GM23338 (cell line): Measurements from ENCODE around the gene KRTAP4-16. TPM values are rescaled to one million over a fixed set of nuclear protein-coding genes. Genes with fewer than 3 reads are reported as not detected.
"Not testable (repeated sequence)": the region's sequence is repeated elsewhere in the genome, so short reads cannot be mapped to it uniquely, and the experiment has no call there.

Experiments
- ATAC-seq: fragments of 200-7000 bp; cut with Tn5 transposase; 3 replicates; pipeline ENCODE4 v1.9.1; 2020
- DNase-seq: peaks from one replicate; pipeline ENCODE4 v3.0.0-alpha.2; 2015; ENCODE audit warnings: low spot score
- H2AFZ ChIP-seq: fragments of 200-600 bp; sonication (generic); 2 replicates; pipeline ENCODE4 v1.8.0; 2016; ENCODE audit warnings: antibody characterized with exemption, mild to moderate bottlenecking, moderate library complexity
- H3F3A ChIP-seq: fragments of 200-600 bp; sonication (generic); replicated peaks from 2 replicates; pipeline ENCODE4 v1.8.0; 2017; ENCODE audit warnings: antibody characterized with exemption, mixed run types, low read depth
- H3K27ac ChIP-seq: fragments of 200-600 bp; sonication (generic); 2 replicates; pipeline ENCODE4 v1.6.1; 2016; ENCODE audit warnings: low read depth
- H3K27me3 ChIP-seq: fragments of 200-600 bp; sonication (generic); 2 replicates; pipeline ENCODE4 v1.8.0; 2016; ENCODE audit warnings: mild to moderate bottlenecking, mixed run types, moderate library complexity; ENCODE audit not compliant: insufficient read depth
- H3K36me3 ChIP-seq: fragments of 200-600 bp; sonication (generic); 2 replicates; pipeline ENCODE4 v1.8.0; 2016; ENCODE audit warnings: mild to moderate bottlenecking; ENCODE audit not compliant: insufficient read depth
- H3K4me1 ChIP-seq: fragments of 200-600 bp; sonication (generic); 2 replicates; pipeline ENCODE4 v1.8.0; 2016; ENCODE audit warnings: mild to moderate bottlenecking, moderate library complexity; ENCODE audit not compliant: insufficient read depth
- H3K4me2 ChIP-seq: fragments of 200-600 bp; sonication (generic); 2 replicates; pipeline ENCODE4 v1.7.1; 2017; ENCODE audit warnings: mixed run types
- H3K4me3 ChIP-seq: fragments of 200-600 bp; sonication (generic); 2 replicates; pipeline ENCODE4 v1.6.1; 2016; ENCODE audit warnings: mixed run types
- H3K79me2 ChIP-seq: fragments of 200-600 bp; sonication (generic); replicated peaks from 2 replicates; pipeline ENCODE4 v1.8.0; 2017; ENCODE audit warnings: mild to moderate bottlenecking; ENCODE audit not compliant: insufficient read depth
- H3K9me2 ChIP-seq: fragments of 200-600 bp; sonication (generic); 2 replicates; pipeline ENCODE4 v1.8.0; 2017; ENCODE audit not compliant: insufficient read depth
- H4K20me1 ChIP-seq: fragments of 200-600 bp; sonication (generic); replicated peaks from 2 replicates; pipeline ENCODE4 v1.8.0; 2017; ENCODE audit warnings: mild to moderate bottlenecking; ENCODE audit not compliant: insufficient read depth
- H3K27ac Mint-ChIP-seq: 2 replicates; pipeline ENCODE4 v1.8.0; 2020; ENCODE audit warnings: inconsistent platforms, mild to moderate bottlenecking, moderate library complexity, mixed read lengths
- H3K27me3 Mint-ChIP-seq: 3 replicates; pipeline ENCODE4 v1.8.0; 2022; ENCODE audit warnings: low read depth, mild to moderate bottlenecking, moderate library complexity, mixed read lengths, inconsistent platforms; ENCODE audit not compliant: insufficient read depth, poor library complexity
- H3K36me3 Mint-ChIP-seq: 3 replicates; pipeline ENCODE4 v1.8.0; 2021; ENCODE audit warnings: low read depth, mild to moderate bottlenecking, inconsistent platforms, moderate library complexity, mixed read lengths
- H3K4me1 Mint-ChIP-seq: 3 replicates; pipeline ENCODE4 v1.8.0; 2020; ENCODE audit warnings: mild to moderate bottlenecking, inconsistent platforms, mixed read lengths
- H3K4me3 Mint-ChIP-seq: 3 replicates; pipeline ENCODE4 v1.8.0; 2021; ENCODE audit warnings: moderate library complexity, mild to moderate bottlenecking, inconsistent platforms, mixed read lengths
- H3K9me3 Mint-ChIP-seq: 3 replicates; pipeline ENCODE4 v1.8.0; 2020; ENCODE audit warnings: moderate library complexity, mild to moderate bottlenecking, inconsistent platforms, mixed read lengths
- CREB1 ChIP-seq: fragments of 250-450 bp; sonication (Bioruptor Pico); IDR thresholded peaks from 2 replicates; pipeline ENCODE4 v1.5.0; 2020; ENCODE audit warnings: low read depth, mild to moderate bottlenecking, moderate library complexity
- EZH2 ChIP-seq: fragments of 200-600 bp; sonication (generic); IDR thresholded peaks from one replicate; pipeline ENCODE4 v1.8.0; 2017; ENCODE audit warnings: antibody characterized with exemption, mild to moderate bottlenecking, low read depth; ENCODE audit not compliant: unreplicated experiment
- EZH2phosphoT487 ChIP-seq: fragments of 200-600 bp; sonication (generic); IDR thresholded peaks from one replicate; pipeline ENCODE4 v1.8.1; 2018; ENCODE audit warnings: antibody characterized with exemption; ENCODE audit not compliant: unreplicated experiment
- NANOG ChIP-seq: IDR thresholded peaks from 2 replicates; pipeline ENCODE4 v1.6.1; 2016; ENCODE audit warnings: antibody characterized with exemption, borderline replicate concordance
- POLR2AphosphoS5 ChIP-seq: IDR thresholded peaks from 2 replicates; pipeline ENCODE4 v1.6.1; 2016; ENCODE audit warnings: antibody characterized with exemption, low read depth
- REST ChIP-seq: IDR thresholded peaks from one replicate; pipeline ENCODE4 v1.6.1; 2018; ENCODE audit warnings: antibody characterized with exemption; ENCODE audit not compliant: unreplicated experiment
- STAT1 ChIP-seq: IDR thresholded peaks from one replicate; pipeline ENCODE4 v1.6.1; 2016; ENCODE audit warnings: antibody characterized with exemption; ENCODE audit not compliant: unreplicated experiment
- ZNF114 ChIP-seq: fragments of 250-450 bp; sonication (Bioruptor Pico); IDR thresholded peaks from 2 replicates; pipeline ENCODE4 v1.5.0; 2020; ENCODE audit warnings: mild to moderate bottlenecking, moderate library complexity
- polyA plus RNA-seq: library from polyadenylated mRNA; unstranded; fragments of >200 nt; fragmentation: Nextera tagmentation; extraction: Ambion mirVana; gene quantifications from 2 replicates; pipeline ENCODE4 v1.2.1, GENCODE V29; 2016
- total RNA-seq: library from RNA; depleted of rRNA; stranded (reverse); fragments of >200 nt; shearing (Covaris generic); gene quantifications from 2 replicates; pipeline ENCODE4 v1.2.3, GENCODE V29; 2014
- TF ChIP-seq, protein P1 (sequence below): IDR thresholded peaks from 2 replicates; pipeline ENCODE4 v1.6.1; 2016; ENCODE audit warnings: antibody characterized with exemption

Gene KRTAP4-16
- total and polyA plus RNA-seq, 2 experiments from 2014 or later: not detected

- not testable (repeated sequence) for ATAC-seq, H3K27me3 Mint-ChIP-seq, H3K9me2 ChIP-seq, H3K4me2 ChIP-seq, H3K4me3 ChIP-seq, H3K27ac ChIP-seq, H3K27me3 ChIP-seq, DNase-seq, H3K27ac Mint-ChIP-seq, H4K20me1 ChIP-seq, H2AFZ ChIP-seq, H3K79me2 ChIP-seq, H3F3A ChIP-seq, H3K36me3 ChIP-seq, H3K4me3 Mint-ChIP-seq
- peaks cover 25% of the 10 kb centered on the region for H3K4me1 ChIP-seq
- Mint-ChIP-seq H3K36me3 (peaks cover 22% of the 10 kb centered on the region), H3K9me3 (peaks cover 19% of the 10 kb centered on the region), H3K4me1 (peaks cover 46% of the 10 kb centered on the region)
Measured at GRCh38 chr17:41105347-41105746, 3.3 kb upstream of the KRTAP4-16 start, which contains the start of gene KRTAP4-9. Gene KRTAP4-9, plus strand, starts transcription at chr17:41105389. Its CDS starts 0 bp downstream, at chr17:41105389.

DNA sequence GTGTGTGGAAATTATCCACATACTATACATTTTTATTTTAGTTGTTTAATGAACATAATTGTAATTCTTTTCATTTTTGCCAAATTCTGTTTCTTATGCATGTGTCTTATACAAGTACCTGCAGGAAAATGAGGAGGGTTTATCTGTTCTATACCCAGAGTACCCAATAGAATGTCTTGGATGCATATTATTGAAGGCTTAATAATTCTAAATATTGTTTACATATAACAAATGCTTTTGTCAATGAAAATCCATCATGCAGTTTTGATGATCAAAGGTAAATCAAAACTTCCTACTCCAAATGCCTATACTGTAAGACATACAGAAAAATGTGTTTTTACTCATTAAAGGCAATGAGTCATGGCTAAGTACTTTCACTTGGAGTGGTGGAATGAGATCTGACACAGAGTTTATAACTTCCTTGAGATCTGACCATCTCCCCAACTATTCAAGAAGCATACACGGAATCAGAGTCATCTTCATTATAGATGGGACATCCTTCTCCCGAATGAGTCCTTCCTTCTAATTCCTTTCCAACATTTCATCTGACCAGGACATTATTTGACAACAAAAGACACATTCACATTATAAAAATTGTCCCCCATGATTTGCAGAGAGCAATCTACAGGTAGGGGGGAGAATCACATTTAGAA is 2.5 kb upstream of the KRTAP4-16 start:
- not testable (repeated sequence) for H3K79me2 ChIP-seq, H4K20me1 ChIP-seq, DNase-seq, H3K4me3 ChIP-seq, H3K36me3 ChIP-seq, H3F3A ChIP-seq, H3K27me3 Mint-ChIP-seq, H3K27ac Mint-ChIP-seq, H3K27ac ChIP-seq, H2AFZ ChIP-seq, H3K27me3 ChIP-seq, H3K9me2 ChIP-seq, H3K4me2 ChIP-seq, H3K4me3 Mint-ChIP-seq, ATAC-seq
- Mint-ChIP-seq H3K9me3 (peaks cover 11% of the 10 kb centered on the region; the same call in 2 of the 3 replicates), H3K36me3 (peaks cover 14% of the 10 kb centered on the region), H3K4me1 (peaks cover 51% of the 10 kb centered on the region)
- peaks cover 29% of the 10 kb centered on the region for H3K4me1 ChIP-seq

GRCh38 chr17:41103896-41104295 is 1.9 kb upstream of the KRTAP4-16 start:
- H3K4me1 ChIP-seq: peaks cover 29% of the 10 kb centered on the region
- H3K27me3 ChIP-seq: no peaks in the 10 kb centered on the region
- no peak overlapping the region for H3K4me3 ChIP-seq
- peaks cover 49% of the 10 kb centered on the region for H3K4me1 Mint-ChIP-seq
- H3K4me2 ChIP-seq: no peak overlapping the region
- H3K9me2 ChIP-seq: no peaks in the 10 kb centered on the region
- no peaks in the 10 kb centered on the region for H4K20me1 ChIP-seq
- H3K4me3 Mint-ChIP-seq: no peak overlapping the region
- H3K9me3 Mint-ChIP-seq: peaks cover 6% of the 10 kb centered on the region; the same call in 2 of the 3 replicates
- peaks cover 9% of the 10 kb centered on the region for H3K27me3 Mint-ChIP-seq
- H2AFZ ChIP-seq: no peak overlapping the region
- H3K27ac Mint-ChIP-seq: no peak overlapping the region
- no peak for ATAC-seq
- no peaks in the 10 kb centered on the region for H3F3A ChIP-seq
- no peak for DNase-seq
- H3K79me2 ChIP-seq: no peaks in the 10 kb centered on the region
- H3K36me3 Mint-ChIP-seq: peaks cover 9% of the 10 kb centered on the region
- no peak overlapping the region for H3K27ac ChIP-seq
- H3K36me3 ChIP-seq: no peaks in the 10 kb centered on the region
- TF ChIP-seq REST (no peak), STAT1 (no peak), POLR2AphosphoS5 (no peak), EZH2 (no peak), CREB1 (CRISPR knock-in tag) (no peak), NANOG (no peak), EZH2phosphoT487 (no peak), ZNF114 (CRISPR knock-in tag) (no peak)
- TF ChIP-seq, protein P1, sequence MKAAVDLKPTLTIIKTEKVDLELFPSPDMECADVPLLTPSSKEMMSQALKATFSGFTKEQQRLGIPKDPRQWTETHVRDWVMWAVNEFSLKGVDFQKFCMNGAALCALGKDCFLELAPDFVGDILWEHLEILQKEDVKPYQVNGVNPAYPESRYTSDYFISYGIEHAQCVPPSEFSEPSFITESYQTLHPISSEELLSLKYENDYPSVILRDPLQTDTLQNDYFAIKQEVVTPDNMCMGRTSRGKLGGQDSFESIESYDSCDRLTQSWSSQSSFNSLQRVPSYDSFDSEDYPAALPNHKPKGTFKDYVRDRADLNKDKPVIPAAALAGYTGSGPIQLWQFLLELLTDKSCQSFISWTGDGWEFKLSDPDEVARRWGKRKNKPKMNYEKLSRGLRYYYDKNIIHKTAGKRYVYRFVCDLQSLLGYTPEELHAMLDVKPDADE: no peak
